Thyroid gland (tissue), 4 donors: ENCODE measurements around the gene KISS1R. TPM values are rescaled to one million over a fixed set of nuclear protein-coding genes. Genes with fewer than 3 reads are reported as not detected.
A peak's percentile ranks its signal among the peaks of the same experiment; 100 is the strongest.

Experiments used
- DNase-seq, 2 donors: peaks; one replicate each; pipeline ENCODE4 v3.0.0-alpha.2; 2019
- H3K27ac ChIP-seq, 3 donors: fragments of 200-600 bp; sonication (generic); 1 replicate in 2 of 3; 2 replicates in 1 of 3; pipeline ENCODE4 v1.5.1; 2016 to 2019; ENCODE audit warnings: mild to moderate bottlenecking in 1 of 3, moderate library complexity in 1 of 3
- H3K27me3 ChIP-seq: fragments of 200-600 bp; sonication (generic); one replicate; pipeline ENCODE4 v1.5.1; 2019
- H3K36me3 ChIP-seq, 2 donors: fragments of 200-600 bp; sonication (generic); one replicate each; pipeline ENCODE4 v1.5.1; 2016 to 2019
- H3K4me1 ChIP-seq, 2 donors: fragments of 200-600 bp; sonication (generic); one replicate each; pipeline ENCODE4 v1.5.1; 2017 to 2019
- H3K4me3 ChIP-seq, 3 donors: fragments of 200-600 bp; sonication (generic); replicated peaks in 1 of 3; 1 replicate in 2 of 3; 2 replicates in 1 of 3; pipeline ENCODE4 v1.5.1; 2016; ENCODE audit warnings: mild to moderate bottlenecking in 1 of 3
- H3K9me3 ChIP-seq: fragments of 200-600 bp; sonication (generic); one replicate; pipeline ENCODE4 v1.5.1; 2017
- POLR2A ChIP-seq, 2 donors: fragments of 450-650 bp; IDR thresholded peaks; one replicate each; pipeline ENCODE4 v1.6.1; 2017; ENCODE audit warnings: antibody characterized with exemption in 2 of 2, mild to moderate bottlenecking in 2 of 2, moderate library complexity in 1 of 2
- WGBS, 2 donors: methylation state at CpG; one replicate each; pipeline ENCODE4 v1.1.5; 2017; 5-methylcytosine and 5-hydroxymethylcytosine counted together
- intact Hi-C: fragments of 100-400 bp; cut with DNase I; formaldehyde crosslinking; loops from one replicate; pipeline ENCODE4 v1.15.1; 2023
- total RNA-seq, 4 donors: library from RNA; depleted of rRNA; stranded (reverse); fragments of >200 nt; gene quantifications; one replicate each; pipeline ENCODE4 v1.2.3, GENCODE V29; 2016
- TF ChIP-seq, protein P1 (sequence below), 6 experiments: fragments of 200-600 bp in 3 of 6; fragments of 450-650 bp in 3 of 6; sonication (generic) in 3 of 6; IDR thresholded peaks; one replicate each; pipeline ENCODE4 v1.5.1; 2016 to 2019; ENCODE audit warnings: antibody characterized with exemption in 6 of 6, mild to moderate bottlenecking in 2 of 6, inconsistent platforms in 1 of 6, moderate library complexity in 1 of 6

The KISS1R gene
- total RNA-seq, 4 donors from 2014 or later, result not detected

GRCh38 chr19:918152-918437 lies 962 bp downstream of the KISS1R start:
- peaks cover 27 to 42% of the 10 kb centered on the region in 2 donors for H3K4me1 ChIP-seq
- no peaks in the 10 kb centered on the region for H3K9me3 ChIP-seq
- H3K27ac ChIP-seq, result no peak overlapping the region
- H3K27me3 ChIP-seq, result peaks cover 30% of the 10 kb centered on the region
- TF ChIP-seq, protein P1, sequence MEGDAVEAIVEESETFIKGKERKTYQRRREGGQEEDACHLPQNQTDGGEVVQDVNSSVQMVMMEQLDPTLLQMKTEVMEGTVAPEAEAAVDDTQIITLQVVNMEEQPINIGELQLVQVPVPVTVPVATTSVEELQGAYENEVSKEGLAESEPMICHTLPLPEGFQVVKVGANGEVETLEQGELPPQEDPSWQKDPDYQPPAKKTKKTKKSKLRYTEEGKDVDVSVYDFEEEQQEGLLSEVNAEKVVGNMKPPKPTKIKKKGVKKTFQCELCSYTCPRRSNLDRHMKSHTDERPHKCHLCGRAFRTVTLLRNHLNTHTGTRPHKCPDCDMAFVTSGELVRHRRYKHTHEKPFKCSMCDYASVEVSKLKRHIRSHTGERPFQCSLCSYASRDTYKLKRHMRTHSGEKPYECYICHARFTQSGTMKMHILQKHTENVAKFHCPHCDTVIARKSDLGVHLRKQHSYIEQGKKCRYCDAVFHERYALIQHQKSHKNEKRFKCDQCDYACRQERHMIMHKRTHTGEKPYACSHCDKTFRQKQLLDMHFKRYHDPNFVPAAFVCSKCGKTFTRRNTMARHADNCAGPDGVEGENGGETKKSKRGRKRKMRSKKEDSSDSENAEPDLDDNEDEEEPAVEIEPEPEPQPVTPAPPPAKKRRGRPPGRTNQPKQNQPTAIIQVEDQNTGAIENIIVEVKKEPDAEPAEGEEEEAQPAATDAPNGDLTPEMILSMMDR (IDR thresholded peaks at IDR 0.05), result no peak
- no peak for TF ChIP-seq POLR2A (IDR thresholded peaks at IDR 0.05)
- H3K4me3 ChIP-seq, result no peak overlapping the region
- no peaks in the 10 kb centered on the region for H3K36me3 ChIP-seq
- WGBS, 2 donors, result 7% methylated on average over 3 of the region's 12 CpGs; no CpG with 5 or more reads in 1 of the 2 donors
- intact Hi-C loops, result loop anchor here (5.0 kb wide), 2 partner anchors 56 to 146 kb away; no protein-coding TSS in a partner anchor
- DNase-seq, result no peak

- intact Hi-C loops, result loop anchor here (5.0 kb wide), 2 partner anchors 56 to 146 kb away; no protein-coding TSS in a partner anchor
- no peak for DNase-seq
- no peaks in the 10 kb centered on the region for H3K36me3 ChIP-seq
- TF ChIP-seq, protein P1 (IDR thresholded peaks at IDR 0.05), result no peak
- TF ChIP-seq POLR2A (IDR thresholded peaks at IDR 0.05), result no peak
- H3K27me3 ChIP-seq, result peaks cover 30% of the 10 kb centered on the region
- 0 to 3% methylated on average over 9 to 39 of the region's 58 CpGs for WGBS, 2 donors
- H3K4me1 ChIP-seq, result peaks cover 23 to 39% of the 10 kb centered on the region in 2 donors
- no peak overlapping the region for H3K4me3 ChIP-seq
- no peak overlapping the region for H3K27ac ChIP-seq
- no peaks in the 10 kb centered on the region for H3K9me3 ChIP-seq
Measured at GRCh38 chr19:918481-919198, 1.5 kb downstream of the KISS1R start.

- Histone ChIP-seq H3K36me3 (no peaks in the 10 kb centered on the region), H3K9me3 (no peaks in the 10 kb centered on the region), H3K4me3 (no peak overlapping the region), H3K27me3 (peaks cover 30% of the 10 kb centered on the region), H3K27ac (no peak overlapping the region), H3K4me1 (peaks cover 20 to 38% of the 10 kb centered on the region in 2 donors)
- peak; percentile 56 to 67 for DNase-seq
- intact Hi-C loops, result loop anchor here (2.0 to 10.0 kb wide), 4 partner anchors 57 to 315 kb away; partner anchors contain the start of gene CBARP
- WGBS, 2 donors, result 1 to 6% methylated on average over 11 to 15 of the region's 68 CpGs
- TF ChIP-seq POLR2A (IDR thresholded peaks at IDR 0.05), result no peak
- TF ChIP-seq, protein P1 (IDR thresholded peaks at IDR 0.05), result no peak
Measured at GRCh38 chr19:919199-920050, 2.3 kb downstream of the KISS1R start.

- Histone ChIP-seq H3K27me3 (peaks cover 30% of the 10 kb centered on the region), H3K36me3 (no peaks in the 10 kb centered on the region), H3K9me3 (no peaks in the 10 kb centered on the region), H3K4me1 (peaks cover 20 to 44% of the 10 kb centered on the region in 2 donors), H3K4me3 (no peak overlapping the region), H3K27ac (no peak overlapping the region)
- TF ChIP-seq, protein P1 (IDR thresholded peaks at IDR 0.05), result no peak
- TF ChIP-seq POLR2A (IDR thresholded peaks at IDR 0.05), result no peak
- intact Hi-C loops, result loop anchor here (2.0 to 10.0 kb wide), 2 partner anchors 63 to 315 kb away; partner anchors contain the start of gene CBARP
- 7 to 9% methylated on average over 8 to 12 of the region's 84 CpGs for WGBS, 2 donors
- no peak for DNase-seq
Measured at GRCh38 chr19:920051-920864, 3.1 kb downstream of the KISS1R start.
